ENCODE measurements around the gene PITPNM3. TPM values are rescaled to one million over a fixed set of nuclear protein-coding genes. Genes with fewer than 3 reads are reported as not detected.

Gene PITPNM3
- total RNA-seq, 1 experiment from 2014 or later: 13.0 TPM

DNA sequence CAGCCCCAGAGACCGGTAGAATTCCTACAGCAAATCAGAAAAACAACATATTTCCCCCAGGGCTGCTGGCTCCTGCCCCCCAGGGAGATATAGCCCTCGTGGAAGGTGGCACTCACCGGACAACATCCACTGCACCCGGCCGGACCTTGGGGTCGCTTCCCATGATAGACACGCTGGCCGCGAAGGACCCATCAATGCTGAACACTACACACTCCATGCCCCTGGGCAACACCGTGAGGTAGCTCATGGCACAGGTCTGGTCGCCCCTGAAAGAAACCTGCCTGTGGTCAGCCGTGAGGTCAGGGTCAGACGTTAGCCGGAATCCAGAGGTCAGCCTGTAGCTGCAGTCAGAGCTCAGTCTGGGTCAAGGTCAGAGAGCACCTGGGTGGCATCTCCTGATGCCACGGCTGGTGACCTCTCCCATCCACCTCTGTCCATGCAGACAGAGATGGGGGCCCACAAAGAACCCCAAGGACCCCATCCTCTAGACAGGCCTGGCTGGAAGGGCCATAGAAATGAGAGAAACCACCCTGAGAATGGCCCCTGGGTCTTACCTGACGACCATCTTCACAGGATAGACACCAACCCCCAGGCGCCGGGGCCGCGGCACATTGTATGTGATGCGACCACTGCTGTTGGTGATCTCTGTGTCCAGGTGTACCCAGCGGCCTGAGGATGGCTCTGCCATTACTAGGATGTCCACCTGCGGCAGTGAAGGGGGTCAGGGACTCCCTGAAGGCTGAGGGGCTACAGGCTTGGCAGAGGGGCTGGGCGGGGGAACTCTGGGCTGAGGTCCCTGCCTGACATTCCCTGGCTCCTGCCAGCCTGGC is 92.5 kb downstream of the PITPNM3 start:
- DNase-seq (ENCODE audit: low spot score): no peak

DNA sequence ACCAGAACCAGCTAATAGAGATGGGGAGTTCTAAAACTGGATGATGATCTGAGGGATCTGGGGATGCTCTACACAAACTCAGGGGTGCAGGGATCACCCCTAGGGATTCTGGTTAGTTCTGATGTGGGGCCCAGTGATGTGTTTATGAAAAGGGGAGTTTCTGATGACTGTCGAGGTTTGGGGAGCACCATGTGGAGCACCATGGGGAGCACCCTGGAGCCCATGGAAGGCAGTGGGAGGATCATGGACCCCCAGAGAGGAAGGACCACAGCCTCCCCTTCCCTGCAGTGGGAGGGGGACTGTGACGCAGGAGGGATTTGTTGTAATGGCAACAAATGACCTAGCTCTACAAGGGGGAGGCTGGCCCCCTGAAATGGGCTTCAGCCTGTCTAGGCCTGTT is 93.7 kb downstream of the PITPNM3 start:
- no peak for DNase-seq (ENCODE audit: low spot score)

DNA sequence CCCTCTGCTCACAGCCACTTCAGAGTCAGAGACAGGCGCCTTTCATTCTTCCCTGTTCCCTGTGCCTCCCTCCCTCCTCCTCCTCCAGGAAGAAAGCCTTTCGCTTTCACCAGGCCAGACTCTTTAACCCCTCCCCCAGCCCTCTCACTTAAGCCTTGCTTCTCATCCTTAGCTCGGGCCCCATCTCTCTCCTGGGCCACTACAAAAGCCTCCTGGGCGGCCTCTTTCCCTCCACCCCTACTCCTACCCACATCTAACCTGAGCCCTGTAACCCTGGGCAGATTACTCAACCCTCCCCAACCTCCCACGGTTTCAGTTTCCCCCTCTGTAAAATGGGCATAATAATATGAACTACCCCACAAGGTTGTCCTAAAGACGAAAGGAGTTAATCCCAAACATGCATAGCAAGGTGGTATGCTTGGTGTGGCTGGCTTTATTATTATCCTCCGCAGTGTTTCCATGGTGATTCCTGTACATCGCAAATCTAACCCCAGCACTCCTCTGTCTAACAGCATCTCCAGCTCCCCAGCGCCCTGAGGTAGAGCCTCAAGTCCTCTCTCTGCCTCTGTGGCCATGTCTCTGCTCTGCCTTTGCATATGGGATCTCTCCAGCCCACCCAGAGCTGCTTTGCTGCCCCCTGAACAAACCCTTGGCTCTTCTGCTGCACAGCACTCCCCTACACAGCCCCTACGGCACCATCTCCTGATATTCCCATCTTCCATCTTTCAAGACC is 94.4 kb downstream of the PITPNM3 start:
- no peak for DNase-seq (ENCODE audit: low spot score)

DNA sequence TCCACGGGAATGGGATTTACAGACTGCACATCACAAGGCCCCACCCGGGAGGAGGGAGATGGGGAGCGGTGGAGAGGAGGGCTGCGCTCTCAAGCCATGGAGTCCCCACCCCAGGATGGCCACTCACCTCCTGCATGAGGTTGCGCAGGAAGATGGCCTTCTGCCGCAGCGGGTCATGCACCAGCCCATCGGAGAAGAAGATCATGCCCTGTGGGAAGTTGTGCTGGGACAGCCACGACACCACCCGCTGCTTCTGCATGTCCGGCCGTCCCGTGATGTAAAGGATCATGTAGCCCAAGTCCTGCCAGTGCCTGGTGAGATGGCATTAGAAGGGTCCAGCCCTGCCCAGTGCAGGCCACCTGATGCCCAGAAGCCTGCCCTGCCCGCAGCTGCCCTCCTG is 95.1 kb downstream of the PITPNM3 start:
- no peak for DNase-seq (ENCODE audit: low spot score)

DNA sequence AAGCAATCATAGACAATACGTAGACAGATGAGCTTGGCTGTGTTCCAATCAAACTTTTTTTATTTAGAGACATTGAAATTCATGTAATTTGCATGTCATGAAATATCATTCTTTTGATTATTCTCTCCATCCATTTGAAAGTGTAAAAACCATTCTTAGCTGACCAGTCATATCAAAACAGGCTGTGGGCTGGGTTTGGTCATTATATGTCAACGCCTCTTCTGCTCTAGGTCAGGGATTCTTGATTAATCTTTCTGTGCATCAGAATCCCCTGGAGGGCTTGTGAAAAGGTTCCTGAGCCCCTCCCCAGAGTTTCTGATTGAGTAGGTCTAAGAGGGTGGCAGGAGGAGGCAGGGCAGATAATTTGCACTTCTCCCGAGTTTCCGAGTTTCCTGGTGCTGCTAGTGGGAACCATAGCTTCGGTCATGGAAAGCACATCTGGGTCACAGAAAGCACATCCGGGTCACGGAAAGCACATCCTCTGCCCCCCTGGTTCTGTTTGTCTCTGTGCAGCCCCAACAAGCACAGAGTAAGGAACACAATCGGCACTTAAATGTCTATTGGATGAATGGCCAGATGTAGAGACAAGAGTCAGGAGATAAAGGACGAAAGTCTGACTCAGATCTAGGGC is 95.7 kb downstream of the PITPNM3 start:
- no peak for DNase-seq (ENCODE audit: low spot score)

DNA sequence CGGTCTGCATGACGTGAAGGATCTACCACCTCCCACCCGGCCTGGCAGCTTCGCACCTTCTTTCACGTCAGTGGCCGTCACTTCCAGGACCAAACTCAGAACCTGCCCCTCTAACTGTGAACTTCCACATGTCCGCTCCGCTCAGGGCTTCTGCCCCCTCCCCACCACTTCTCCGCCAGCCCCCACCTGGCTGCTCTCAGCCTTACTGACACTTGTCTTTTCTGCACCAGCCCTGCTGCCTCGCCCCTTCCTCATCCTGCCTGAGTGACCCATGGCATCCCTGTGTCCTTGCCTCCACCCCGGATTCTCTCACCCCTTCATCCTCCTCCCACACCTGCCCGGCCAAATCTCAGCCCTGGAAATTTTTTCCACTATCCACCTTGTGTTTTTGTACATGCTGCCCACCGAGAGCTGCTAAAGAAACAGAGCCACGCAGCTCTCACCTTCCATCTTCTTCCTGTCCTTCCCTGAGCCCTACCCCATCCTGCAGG is 97.8 kb downstream of the PITPNM3 start:
- DNase-seq (ENCODE audit: low spot score): no peak

DNA sequence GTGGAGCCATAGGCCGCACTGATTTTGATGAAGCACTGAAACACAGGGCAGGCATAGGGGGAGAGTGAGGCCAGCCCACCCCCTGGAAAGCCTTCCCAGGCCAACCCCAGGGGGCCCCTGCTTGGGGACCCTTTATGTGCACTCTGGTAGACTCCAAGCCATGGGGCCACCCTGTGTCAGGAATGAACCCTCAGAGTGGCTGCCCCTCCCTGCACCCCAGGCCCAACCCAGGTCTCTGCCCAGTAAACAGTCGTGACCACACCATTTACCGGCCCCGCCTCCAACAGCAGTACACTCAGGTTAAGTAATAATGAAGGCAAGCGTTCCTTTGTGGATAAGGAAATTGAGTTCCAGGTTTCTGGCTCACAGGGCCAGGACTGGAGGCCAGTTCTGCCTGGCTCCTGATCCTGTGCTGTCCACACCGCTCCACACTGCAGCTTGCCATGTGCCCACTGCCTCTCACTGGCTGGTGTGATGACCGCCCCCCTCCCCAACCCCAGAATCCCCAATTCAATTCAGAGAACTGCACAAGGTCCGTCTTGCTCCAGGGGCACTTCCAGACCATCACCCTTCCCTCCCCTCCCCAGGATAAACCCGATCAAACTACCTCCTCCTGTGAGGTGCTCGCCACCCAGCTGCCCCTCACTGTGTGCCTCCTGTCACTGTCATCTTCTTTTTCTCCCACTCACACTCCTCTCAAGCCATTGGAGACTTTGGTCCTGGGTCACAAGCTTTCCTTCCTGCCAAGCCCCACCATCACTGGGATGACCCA is 98.5 kb downstream of the PITPNM3 start:
- no peak for DNase-seq (ENCODE audit: low spot score)

DNA sequence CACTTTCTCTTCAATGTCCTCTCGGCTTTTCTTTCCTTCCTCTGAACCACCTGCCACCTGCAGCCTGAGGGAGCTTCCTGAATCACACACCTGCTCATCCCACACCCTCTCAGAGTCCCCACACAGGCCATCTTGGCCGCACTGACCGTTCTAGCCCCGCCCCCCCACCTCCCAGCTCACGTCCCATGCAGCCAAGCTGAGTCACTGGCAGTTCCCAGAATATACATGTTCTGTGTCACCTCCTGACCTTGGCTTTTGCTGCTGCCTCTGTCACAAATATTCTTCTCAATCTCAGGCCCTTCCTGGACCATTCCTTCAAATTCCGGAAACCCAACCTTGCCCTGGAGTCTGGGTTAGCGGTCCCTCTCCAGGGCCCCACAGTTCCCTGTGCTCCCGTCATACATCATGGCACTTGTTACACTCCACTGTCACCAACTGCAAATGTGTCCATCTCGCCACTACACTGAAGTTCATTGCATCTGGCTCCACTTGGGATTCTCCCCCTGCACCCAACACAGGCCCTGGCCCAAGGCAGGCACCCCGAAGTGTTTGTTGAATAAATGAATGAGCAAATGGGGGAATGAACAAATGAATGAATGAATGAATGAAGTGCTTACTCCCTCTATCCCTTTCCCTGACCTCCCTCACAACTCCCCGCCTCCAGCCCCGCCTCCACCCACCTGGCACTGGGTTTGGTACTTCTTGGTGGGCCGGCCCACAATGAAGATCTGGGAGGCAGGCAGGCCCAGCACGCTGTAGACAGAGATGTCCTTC is 99.3 kb downstream of the PITPNM3 start:
- peak; percentile 83 for DNase-seq (ENCODE audit: low spot score)

DNA sequence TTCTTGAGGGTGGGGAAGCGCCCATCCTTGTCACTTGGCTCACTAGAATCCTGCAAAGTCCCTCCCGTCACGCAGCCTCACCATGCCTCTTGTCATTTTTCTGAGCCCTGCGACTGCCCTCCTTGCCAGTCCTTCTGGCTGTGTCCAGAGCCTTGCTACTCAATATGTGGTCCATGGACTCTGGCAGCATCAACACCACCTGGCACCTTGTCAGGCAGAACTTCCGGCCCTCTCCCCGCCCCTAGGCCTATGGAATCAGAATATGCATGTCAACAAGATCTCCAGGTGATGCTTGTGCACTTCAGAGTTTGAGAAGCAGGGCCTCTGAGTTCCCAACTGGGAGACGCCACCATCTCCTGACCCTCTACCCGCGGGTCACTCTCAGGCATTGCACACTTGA is 100.0 kb downstream of the PITPNM3 start:
- DNase-seq (ENCODE audit: low spot score): no peak

DNA sequence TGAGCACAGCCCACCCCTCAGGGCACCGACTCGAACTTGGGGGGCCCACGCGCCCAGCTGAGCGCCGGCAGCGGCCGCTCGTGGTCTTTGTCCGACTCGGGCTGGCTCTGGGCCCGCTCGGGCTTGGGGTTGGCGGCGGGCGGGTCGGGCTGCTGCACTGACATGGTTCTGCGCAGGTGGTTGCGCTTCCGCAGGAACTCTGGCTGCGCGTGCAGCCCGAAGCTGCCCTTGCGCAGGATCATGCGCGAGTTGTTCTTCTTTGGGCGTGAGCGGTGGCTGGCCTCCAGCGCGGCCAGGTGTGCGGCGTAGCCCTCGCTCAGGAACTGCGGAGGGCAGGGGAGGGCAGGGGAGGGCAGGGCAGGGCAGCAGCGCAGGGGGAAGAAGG is 101.0 kb downstream of the PITPNM3 start:
- DNase-seq (ENCODE audit: low spot score): no peak

DNA sequence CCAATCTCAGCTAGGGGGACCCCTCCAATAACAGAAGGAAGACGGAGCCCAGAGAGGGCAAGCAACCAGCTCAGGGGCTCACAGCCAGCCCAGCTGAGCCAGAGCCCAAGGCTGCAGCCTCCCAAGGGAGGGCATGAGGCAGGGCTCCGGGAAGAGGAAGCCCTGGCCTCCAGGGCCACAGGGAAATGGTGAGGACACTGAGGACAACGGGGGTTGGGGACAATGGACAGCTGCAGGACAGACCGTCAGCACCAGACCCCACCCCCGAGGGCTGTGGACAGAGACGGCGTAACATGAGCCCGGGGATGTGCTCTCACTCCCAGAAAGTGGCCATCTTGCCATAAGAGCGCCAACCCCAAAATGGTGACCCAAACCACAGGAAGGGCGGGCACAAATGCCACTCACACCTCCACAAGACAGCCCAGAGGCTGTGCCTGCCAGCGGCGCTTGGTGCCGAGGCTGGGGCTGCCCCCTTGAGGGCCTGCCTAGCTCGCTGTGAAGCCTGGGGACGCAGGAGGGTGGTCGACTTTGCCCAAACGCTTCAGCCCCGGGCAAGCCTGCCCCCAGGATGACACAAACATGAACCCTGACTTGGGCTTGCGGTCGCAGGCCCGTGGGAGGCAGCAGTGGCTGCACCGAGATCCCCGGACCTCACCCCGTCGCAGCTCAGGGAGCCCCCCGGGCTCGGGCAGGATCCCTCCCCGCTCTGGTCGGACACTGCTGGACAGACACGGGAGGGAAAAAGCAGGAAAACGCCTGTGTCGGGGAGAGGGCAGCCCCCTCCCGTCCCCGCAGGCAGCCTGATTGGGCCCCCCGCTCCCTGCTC is 101.6 kb downstream of the PITPNM3 start:
- no peak for DNase-seq (ENCODE audit: low spot score)

DNA sequence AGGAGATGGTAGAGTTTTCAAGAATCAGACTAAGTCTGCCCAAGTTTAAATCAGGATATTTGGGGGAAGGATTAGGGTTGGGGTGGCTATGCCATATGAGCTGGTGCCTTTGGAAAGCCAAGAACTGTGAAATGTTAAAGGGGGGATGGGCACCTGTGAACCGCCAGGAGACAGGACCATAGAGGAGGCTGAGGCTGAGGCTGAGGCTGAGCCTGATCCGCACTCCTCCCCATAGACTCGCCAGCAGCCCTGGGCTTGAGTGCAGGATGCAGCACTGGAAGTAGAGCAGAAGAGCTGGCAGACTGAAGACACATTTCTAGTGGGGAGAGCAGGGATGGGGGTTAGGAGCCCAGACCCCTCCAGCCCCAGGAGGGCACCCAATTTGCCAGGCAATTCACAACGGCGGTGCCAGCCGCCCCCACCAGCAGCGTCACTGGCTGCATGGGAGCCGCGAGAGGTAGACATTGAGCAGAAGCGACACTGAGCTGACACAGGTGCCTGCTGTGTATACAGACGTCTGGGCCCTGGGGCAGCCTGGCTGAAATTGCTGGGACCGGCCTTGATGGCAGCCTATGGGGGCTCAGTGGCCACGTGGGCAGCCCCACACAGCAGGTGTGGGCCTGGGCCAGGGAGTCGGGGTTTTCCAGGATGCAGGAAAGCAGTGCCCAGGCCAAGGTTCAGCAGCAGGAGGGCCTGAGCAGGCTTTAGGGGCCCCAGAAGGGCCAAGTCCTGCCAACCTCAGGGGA is 102.9 kb downstream of the PITPNM3 start:
- DNase-seq (ENCODE audit: low spot score): no peak

DNA sequence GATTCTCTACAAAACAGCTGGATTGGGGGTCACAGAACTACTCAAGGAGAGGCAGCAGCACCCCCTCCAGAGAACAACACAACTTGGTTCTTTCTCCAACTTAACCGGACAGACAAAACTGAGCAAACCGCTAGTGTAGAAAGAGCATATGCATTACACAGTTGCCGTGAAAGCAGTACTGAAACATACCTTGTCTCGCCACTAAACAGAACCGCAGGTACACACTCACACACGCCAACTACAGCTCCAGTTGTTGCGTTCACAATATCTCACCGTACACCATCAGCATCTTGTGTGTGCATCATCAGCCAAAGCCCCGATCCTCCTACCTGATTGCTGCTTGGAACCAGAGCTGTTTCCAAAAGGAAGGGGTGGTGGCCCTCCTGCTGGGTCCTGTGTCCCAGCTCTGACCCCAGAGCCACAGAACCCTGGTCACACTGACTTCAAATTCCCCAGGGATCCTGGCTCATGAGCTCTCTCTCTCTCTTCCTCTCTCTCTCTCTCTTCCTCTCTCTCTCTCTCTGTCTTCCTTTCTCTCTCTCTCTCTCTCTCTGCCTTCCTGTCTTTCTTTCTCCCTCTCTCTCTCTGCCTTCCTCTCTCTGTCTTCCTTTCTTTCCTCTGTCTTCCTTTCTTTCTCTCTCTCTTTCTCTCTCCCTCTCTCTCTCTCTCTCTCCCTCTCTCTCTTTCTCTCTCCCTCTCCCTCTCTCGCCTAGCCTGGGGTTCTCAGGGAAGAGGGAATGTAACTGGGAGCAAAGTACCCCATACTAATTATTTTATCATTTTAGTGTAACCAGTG is 103.7 kb downstream of the PITPNM3 start:
- no peak for DNase-seq (ENCODE audit: low spot score)

DNA sequence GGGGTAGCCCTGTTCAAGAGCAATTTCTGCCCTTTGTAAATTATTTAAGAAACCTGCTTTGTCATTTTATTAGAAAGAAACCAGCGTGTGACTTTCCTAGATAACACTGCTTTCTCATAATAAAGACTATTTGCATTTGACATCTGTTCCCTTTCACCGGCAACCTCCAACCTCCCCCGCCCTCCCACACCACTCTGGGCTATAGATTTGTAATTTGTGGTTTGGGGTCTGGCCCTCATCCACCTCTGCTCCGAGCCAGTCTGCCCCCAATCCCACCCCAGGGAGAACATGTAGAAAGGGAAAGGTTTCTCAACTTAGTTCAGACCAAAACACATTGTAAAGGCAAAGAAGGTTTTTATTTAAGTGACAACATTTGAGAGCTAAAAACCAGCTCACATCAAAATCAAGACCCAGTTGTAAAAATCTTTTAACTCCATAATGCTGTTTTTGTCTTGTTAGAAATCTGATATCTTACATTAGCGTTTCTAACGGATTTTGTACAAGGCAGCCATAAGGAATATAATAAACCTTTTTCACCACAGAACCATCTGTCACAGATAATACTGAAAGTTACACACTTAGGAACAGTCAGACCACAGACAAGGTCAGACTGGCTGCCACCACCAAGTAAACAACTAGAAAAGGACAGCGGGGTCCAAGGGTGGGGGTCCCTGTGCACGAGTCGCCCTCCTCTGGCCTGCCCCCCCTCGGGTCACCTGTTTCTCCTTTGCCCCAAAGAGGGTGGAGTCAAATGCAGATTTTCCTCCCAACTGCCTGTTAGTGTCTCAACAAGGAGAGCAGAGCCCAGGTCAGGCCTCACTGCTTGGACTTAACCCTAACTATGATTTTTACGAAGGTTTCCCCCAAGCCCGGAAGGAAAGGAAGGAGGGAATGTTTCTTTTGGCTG is 105.2 kb downstream of the PITPNM3 start:
- DNase-seq (ENCODE audit: low spot score): no peak

DNA sequence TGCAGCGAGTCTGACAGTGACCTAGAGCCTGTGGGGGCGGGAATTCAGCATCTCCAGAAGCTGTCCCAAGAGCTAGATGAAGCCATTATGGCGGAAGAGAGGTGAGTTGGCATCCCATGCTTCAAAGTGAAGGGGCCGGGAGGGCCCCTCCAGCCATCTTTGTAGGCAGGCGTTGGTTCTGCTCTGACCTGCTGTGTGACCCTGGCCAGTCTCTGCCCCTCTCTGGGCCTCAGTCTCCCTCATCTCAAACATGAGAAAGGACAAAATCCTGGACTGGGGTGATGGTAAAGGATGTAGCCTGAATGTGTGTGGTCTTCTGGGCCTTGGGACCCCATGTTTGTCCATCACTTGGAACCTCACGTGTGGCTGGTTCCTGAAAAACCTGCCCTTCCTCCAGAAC is 107.0 kb downstream of the PITPNM3 start:
- DNase-seq (ENCODE audit: low spot score): no peak

DNA sequence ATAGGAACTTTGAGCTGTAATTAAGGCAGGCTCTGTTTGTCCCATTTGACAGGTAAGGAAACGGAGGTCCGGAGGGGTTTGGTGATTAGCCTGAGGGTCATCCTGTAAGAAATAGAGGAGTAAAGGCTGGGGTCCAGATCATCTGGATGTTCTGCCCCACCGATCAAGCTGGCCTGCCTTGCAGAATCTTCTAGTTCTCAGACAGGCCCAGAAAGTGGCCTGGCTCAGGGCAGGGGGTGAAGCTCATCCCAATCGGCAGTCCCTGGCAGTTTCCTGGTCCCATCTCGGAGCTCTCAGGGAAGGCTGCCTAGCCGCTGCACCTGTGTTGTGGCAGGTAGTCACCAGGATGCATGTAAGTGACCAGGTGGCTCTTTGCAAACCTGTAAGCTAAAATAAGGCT is 107.9 kb downstream of the PITPNM3 start:
- no peak for DNase-seq (ENCODE audit: low spot score)

DNA sequence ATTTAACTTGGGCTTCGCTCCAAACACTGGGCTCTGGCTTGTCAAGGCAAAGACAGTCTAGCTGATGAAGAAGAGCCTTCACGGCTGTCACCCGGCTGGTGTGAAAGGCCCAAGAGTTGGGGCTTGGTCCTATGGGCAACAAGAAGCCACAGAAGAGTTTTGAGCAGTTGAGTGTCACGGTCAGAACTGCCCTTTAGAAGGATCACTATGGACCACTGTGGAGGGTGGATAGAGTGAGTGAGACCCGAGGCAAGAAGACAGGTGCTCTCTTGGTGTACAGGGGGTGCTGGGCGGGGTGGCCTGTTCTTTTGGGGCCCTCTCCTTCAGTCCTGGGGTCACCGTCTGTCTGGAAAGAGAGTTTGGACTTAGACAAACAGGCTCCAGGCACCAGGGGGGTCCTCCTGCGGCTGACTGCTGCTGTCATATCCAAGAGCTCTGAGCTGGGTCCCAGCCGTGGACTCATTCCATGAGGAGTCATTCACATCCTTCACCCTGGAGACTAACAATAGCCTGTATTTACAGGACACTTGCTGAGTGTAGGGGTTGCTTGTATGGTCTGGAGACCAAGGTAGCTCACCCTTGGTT is 109.7 kb downstream of the PITPNM3 start:
- no peak for DNase-seq (ENCODE audit: low spot score)
